Kidney epithelial cell (primary cell): ENCODE data around the gene CCDC57. TPM values are rescaled to one million over a fixed set of nuclear protein-coding genes. Genes with fewer than 3 reads are reported as not detected.

Source experiments
- DNase-seq: peaks from one replicate; pipeline ENCODE4 v3.0.0-alpha.2; 2010; ENCODE audit warnings: low read depth
- H3K27me3 ChIP-seq: 2 replicates; pipeline ENCODE4 v1.6.0; 2011; ENCODE audit warnings: low read length; ENCODE audit not compliant: control insufficient read depth, insufficient read depth
- H3K36me3 ChIP-seq: 2 replicates; pipeline ENCODE4 v1.5.1; 2011; ENCODE audit warnings: low read length; ENCODE audit not compliant: control insufficient read depth, insufficient read depth
- H3K4me3 ChIP-seq: 2 replicates; pipeline ENCODE4 v1.5.1; 2011; ENCODE audit warnings: low read depth, mild to moderate bottlenecking, control low read depth, low read length
- total RNA-seq: library from RNA; depleted of rRNA; stranded (reverse); fragments of >200 nt; gene quantifications from 2 replicates; pipeline ENCODE4 v1.2.3, GENCODE V29; 2015
- TF ChIP-seq, protein P1 (sequence below): IDR thresholded peaks from 2 replicates; pipeline ENCODE4 v1.5.1; 2011; ENCODE audit warnings: mild to moderate bottlenecking, moderate library complexity, low read length, control low read depth, inconsistent platforms; ENCODE audit not compliant: insufficient read depth, poor library complexity, severe bottlenecking

CCDC57 gene
- total RNA-seq, 1 donor from 2014 or later, result 25.5 TPM

DNA sequence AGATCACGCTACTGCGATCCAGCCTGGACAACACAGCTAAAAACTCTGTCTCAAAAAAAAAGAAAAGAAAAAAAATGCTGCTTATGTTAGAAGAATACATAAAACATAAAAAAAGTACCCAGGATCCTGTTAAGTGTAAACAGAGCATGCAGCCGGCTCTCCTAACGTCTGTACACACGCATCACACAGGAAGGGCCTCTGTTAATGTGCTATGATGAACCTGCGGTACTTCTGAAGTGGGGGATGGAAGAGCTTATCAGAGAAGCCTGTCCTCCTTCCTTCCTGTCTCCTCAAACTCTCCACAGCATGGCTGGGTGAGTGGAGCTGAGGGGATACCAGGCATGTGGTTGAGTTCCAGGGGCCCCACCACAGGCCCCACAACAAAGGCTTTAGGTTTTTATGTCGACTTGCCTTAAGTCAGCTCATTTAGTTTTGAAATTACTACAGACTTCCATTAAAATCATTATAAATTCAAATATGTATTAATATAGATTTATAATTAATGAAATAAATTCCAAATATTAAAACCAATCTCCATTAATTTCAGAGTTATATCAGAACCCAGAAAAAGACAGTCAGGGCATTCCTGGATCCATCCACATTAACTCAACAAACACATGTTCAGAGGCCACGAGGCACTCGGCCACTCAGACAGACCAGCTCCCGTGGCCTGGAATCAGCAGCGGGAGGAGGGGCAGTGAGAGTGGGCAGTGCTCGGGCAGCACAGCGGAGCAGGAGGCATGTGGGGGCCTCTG is 11.7 kb downstream of the CCDC57 start:
- no peak for DNase-seq
- Histone ChIP-seq H3K27me3 (no peaks in the 10 kb centered on the region), H3K36me3 (no peaks in the 10 kb centered on the region), H3K4me3 (no peak overlapping the region)
- TF ChIP-seq, protein P1, sequence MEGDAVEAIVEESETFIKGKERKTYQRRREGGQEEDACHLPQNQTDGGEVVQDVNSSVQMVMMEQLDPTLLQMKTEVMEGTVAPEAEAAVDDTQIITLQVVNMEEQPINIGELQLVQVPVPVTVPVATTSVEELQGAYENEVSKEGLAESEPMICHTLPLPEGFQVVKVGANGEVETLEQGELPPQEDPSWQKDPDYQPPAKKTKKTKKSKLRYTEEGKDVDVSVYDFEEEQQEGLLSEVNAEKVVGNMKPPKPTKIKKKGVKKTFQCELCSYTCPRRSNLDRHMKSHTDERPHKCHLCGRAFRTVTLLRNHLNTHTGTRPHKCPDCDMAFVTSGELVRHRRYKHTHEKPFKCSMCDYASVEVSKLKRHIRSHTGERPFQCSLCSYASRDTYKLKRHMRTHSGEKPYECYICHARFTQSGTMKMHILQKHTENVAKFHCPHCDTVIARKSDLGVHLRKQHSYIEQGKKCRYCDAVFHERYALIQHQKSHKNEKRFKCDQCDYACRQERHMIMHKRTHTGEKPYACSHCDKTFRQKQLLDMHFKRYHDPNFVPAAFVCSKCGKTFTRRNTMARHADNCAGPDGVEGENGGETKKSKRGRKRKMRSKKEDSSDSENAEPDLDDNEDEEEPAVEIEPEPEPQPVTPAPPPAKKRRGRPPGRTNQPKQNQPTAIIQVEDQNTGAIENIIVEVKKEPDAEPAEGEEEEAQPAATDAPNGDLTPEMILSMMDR, result no peak

DNA sequence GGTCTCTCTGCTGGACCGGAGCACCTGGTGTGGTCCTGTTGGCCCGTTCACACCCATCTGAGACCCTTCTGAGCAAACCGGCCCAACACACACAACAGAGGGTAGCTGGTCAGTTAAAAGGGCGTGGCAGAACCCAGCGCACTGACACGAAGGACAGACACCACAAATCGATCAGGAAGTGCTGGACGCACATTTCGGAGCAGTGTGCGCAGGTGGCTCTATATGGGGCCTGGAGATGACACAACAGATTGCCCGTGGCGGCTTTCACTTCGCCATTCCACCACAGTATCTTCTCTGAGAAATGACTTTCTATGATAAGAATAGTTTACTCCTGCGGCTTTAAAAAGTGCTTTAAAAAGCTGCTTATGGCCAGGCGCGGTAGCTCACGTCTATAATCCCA is 12.5 kb downstream of the CCDC57 start:
- Histone ChIP-seq H3K36me3 (no peaks in the 10 kb centered on the region), H3K27me3 (no peaks in the 10 kb centered on the region), H3K4me3 (no peak overlapping the region)
- DNase-seq, result no peak
- TF ChIP-seq, protein P1, result no peak

DNA sequence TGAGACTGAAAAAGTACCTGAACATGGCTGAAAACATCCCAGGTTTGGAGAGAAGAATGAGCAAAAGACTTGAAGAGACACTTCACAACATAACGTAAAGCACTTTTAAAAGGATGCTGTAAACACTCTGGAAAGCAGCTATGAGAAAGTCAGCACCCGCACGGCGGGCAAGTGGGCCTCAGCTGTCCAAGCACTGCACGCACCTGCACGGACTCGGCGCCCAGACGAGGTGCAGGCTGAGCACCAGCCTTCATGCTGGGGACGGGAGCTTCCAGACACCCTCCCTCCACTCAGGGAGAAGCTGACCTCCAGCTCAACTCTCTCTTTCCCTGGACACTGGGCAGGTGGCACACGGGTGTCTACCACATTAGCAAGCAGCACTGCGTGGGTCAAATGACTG is 13.1 kb downstream of the CCDC57 start:
- TF ChIP-seq, protein P1, result no peak
- no peaks in the 10 kb centered on the region for H3K27me3 ChIP-seq
- no peak overlapping the region for H3K4me3 ChIP-seq
- peaks cover 1% of the 10 kb centered on the region for H3K36me3 ChIP-seq
- DNase-seq, result no peak

GRCh38 chr17:82198092-82198491 is 14.6 kb downstream of the CCDC57 start:
- H3K36me3 ChIP-seq, result peaks cover 1% of the 10 kb centered on the region
- no peak overlapping the region for H3K4me3 ChIP-seq
- TF ChIP-seq, protein P1, result no peak
- no peak for DNase-seq
- no peaks in the 10 kb centered on the region for H3K27me3 ChIP-seq

DNA sequence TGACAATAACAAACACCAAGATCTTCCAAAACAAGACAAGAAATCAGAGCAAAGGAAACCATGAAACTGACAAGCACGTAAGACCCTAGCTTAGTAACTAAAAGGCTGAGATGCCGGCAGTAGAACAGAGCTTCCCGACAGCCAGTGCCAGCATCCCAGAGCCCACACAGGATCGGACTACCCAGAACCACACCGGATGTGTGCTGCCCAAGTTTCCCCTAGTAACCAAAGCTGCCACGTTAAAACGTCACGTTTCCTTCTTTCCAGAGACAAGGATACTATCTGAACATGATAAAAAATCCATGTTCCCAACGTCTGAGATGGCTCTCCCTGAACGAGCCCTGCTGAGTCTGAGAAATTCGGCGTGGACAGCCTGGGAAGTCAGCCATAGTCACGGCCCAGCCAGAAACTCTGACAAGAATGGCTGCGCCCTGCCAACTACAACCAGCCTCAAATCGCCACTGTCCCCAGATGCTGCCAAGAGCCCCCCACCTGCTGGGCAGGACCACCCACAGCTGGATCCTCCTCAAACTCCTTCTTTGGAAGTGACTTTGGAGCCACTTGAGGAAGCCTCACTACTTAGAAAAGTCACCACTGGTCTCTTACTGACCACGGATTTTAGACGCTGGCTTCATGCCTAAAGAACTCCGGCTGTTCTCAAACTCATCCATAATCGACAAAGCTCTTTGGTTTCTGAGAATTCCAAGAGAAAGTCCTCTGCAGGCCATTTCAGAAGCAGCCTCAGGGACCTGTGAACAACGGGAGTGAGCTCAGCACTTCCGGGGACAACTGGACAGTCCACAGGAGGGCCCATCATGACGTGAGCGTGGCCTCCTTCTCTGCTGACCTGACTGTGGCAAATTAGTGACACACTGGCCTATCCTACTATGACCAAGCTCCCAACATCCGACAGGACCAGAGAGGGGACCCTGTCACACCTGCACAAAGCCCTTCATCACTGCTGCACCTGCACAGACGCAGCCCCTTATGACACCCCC is 16.7 kb downstream of the CCDC57 start:
- DNase-seq, result no peak
- peaks cover 1% of the 10 kb centered on the region for H3K36me3 ChIP-seq
- no peaks in the 10 kb centered on the region for H3K27me3 ChIP-seq
- TF ChIP-seq, protein P1, result no peak
- no peak overlapping the region for H3K4me3 ChIP-seq
